Heart right ventricle (tissue), 16 donors: ENCODE data around the gene LRFN4. TPM values are rescaled to one million over a fixed set of nuclear protein-coding genes. Genes with fewer than 3 reads are reported as not detected.
A peak's percentile ranks its signal among the peaks of the same experiment; 100 is the strongest.

Experiments used
- ATAC-seq, 8 donors: fragments of 200-7000 bp; cut with Tn5 transposase; one replicate each; pipeline ENCODE4 v1.9.1; 2020; ENCODE audit warnings: mild to moderate bottlenecking in 8 of 8, moderate library complexity in 8 of 8, moderate number of reproducible peaks in 1 of 8
- DNase-seq, 2 donors: peaks; one replicate each; pipeline ENCODE4 v3.0.0-alpha.2; 2020
- H3K27ac ChIP-seq, 10 donors: fragments of 200-600 bp; sonication (generic) in 2 of 10; one replicate each; pipeline versions ENCODE4 v1.5.0 to v1.8.0; 2020 to 2022; ENCODE audit warnings: mild to moderate bottlenecking in 3 of 10
- H3K27me3 ChIP-seq, 7 donors: fragments of 200-600 bp; one replicate each; pipeline ENCODE4 v1.8.0; 2021 to 2022; ENCODE audit warnings: mild to moderate bottlenecking in 2 of 7
- H3K36me3 ChIP-seq, 9 donors: fragments of 200-600 bp; sonication (generic) in 1 of 9; one replicate each; pipeline versions ENCODE4 v1.5.0 to v1.8.0; 2020 to 2022; ENCODE audit warnings: mild to moderate bottlenecking in 2 of 9
- H3K4me1 ChIP-seq, 9 donors: fragments of 200-600 bp; sonication (generic) in 1 of 9; one replicate each; pipeline versions ENCODE4 v1.5.0 to v1.8.0; 2020 to 2022; ENCODE audit warnings: mild to moderate bottlenecking in 4 of 9
- H3K4me3 ChIP-seq, 10 donors: fragments of 200-600 bp; sonication (generic) in 2 of 10; one replicate each; pipeline versions ENCODE4 v1.5.0 to v1.8.0; 2020 to 2022; ENCODE audit warnings: mild to moderate bottlenecking in 7 of 10, moderate library complexity in 2 of 10
- H3K9me3 ChIP-seq, 11 donors: fragments of 200-600 bp in 10 of 11; sonication (generic) in 2 of 11; one replicate each; pipeline versions ENCODE4 v1.5.0 to v1.8.0; 2013 to 2022; ENCODE audit warnings: mild to moderate bottlenecking in 2 of 11, control low read depth in 1 of 11, moderate library complexity in 1 of 11
- WGBS, 2 donors: extraction: QIAGEN DNeasy Blood & Tissue Kit; methylation state at CpG; one replicate each; pipeline ENCODE4 v1.1.7; 2013; ENCODE audit warnings: inconsistent platforms in 1 of 2; 5-methylcytosine and 5-hydroxymethylcytosine counted together
- intact Hi-C, 10 donors: fragments of 100-400 bp; cut with DNase I; formaldehyde crosslinking; loops; one replicate each; pipeline versions ENCODE4 v1.11.1 to v1.14.2; 2022
- polyA plus RNA-seq, 2 donors: library from polyadenylated mRNA; stranded (reverse); fragments of 200-250 nt; gene quantifications; one replicate each; pipeline ENCODE4 v1.2.3, GENCODE V29; 2013
- total RNA-seq, 10 donors: library from RNA; stranded (reverse); fragmentation: NEBNext Ultra II Directional in 3 of 10; extraction: Animal tissue kit (Norgen Biotek cat#: 25700) in 3 of 10; gene quantifications; one replicate each; pipeline versions ENCODE4 v1.2.1 to v1.2.4, GENCODE V29; 2021 to 2023
- TF ChIP-seq, protein P1 (sequence below), 9 donors: fragments of 200-600 bp; sonication (generic) in 2 of 9; IDR thresholded peaks; one replicate each; pipeline versions ENCODE4 v1.5.0 to v1.8.0; 2021 to 2022; ENCODE audit warnings: antibody characterized with exemption in 9 of 9, mild to moderate bottlenecking in 5 of 9, moderate library complexity in 1 of 9
- donor health status: Arrhythmogenic right ventricular cardiomyopathy.
- donor health status: ischemic (EF 13 %, LVEDD 7.1; RV severe dilation, severe dysfunction).
- donor health status: healthy with polysubstance abuse.
- donor health status: DM: no; HTN: yes; CAD: no.
- donor health status: DM: no; HTN: no; CAD: no.
- donor health status: ischemic (EF 25% LVEDD 6.9; RV normal size, moderate dysfunction).
- donor health status: ischemic (EF 25% LVEDD 5.7; RV mildly dilated, moderate dysfunction).
- donor health status: healthy.
- donor health status: DM: yes; HTN: yes; CAD: no.
- donor health status: Ischemic cardiomyopathy.
- donor health status: ischemic (EF 35%, LVEDD 5.7; RV mildly dilated, moderate dysfunction).
- donor health status: nonischemic (EF 11% LVEDD 7.7; RV severe dilation, severe dysfunction).
- donor health status: DM: yes; HTN: yes; CAD: no.
- donor health status: PGD.
- donor health status: ischemic (EF 29% LVEDD 5.4; RV normal size, mild dysfunction).
- donor health status: nonischemic (EF 23%, LVEDD 6.1; RV moderate dilation, normal function).

LRFN4 gene
- total and polyA plus RNA-seq, 12 donors: 9.1 to 33.1 (median 13.9) TPM

DNA sequence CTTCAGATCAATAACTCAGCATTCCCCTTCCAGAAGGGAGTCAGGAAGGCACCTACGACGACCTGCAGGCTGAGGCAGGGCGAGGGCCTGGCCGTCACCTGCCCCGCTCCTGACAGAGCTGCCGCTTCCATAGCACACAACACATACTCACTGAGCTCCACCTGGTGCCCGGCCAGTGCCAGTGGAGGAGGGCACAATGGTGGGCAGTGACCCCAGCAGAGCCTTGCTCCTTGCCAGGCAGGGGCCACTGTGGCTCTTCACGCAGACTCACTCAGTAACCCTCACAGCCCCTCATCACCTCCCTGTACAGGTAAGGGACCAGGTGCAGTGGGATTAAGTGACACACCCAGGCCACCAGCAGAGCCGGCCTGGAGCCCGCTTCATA is 24.6 kb downstream of the LRFN4 start:
- WGBS, 2 donors: 94 to 96% methylated on average over 10 of the region's 10 CpGs
- Histone ChIP-seq H3K4me1 (peaks cover 0 to 8% (median 0%) of the 10 kb centered on the region in 9 donors), H3K4me3 (no peak overlapping the region), H3K36me3 (no peaks in the 10 kb centered on the region), H3K9me3 (no peaks in the 10 kb centered on the region), H3K27me3 (no peaks in the 10 kb centered on the region), H3K27ac (no peak overlapping the region)
- DNase-seq (no peak), ATAC-seq (peak in 1 of 8 donors; percentile 10)
- intact Hi-C loops: loop anchor here in 1 of 10 donors (5.0 kb wide), 1 partner anchor 189 kb away; no protein-coding TSS in a partner anchor
- TF ChIP-seq, protein P1, sequence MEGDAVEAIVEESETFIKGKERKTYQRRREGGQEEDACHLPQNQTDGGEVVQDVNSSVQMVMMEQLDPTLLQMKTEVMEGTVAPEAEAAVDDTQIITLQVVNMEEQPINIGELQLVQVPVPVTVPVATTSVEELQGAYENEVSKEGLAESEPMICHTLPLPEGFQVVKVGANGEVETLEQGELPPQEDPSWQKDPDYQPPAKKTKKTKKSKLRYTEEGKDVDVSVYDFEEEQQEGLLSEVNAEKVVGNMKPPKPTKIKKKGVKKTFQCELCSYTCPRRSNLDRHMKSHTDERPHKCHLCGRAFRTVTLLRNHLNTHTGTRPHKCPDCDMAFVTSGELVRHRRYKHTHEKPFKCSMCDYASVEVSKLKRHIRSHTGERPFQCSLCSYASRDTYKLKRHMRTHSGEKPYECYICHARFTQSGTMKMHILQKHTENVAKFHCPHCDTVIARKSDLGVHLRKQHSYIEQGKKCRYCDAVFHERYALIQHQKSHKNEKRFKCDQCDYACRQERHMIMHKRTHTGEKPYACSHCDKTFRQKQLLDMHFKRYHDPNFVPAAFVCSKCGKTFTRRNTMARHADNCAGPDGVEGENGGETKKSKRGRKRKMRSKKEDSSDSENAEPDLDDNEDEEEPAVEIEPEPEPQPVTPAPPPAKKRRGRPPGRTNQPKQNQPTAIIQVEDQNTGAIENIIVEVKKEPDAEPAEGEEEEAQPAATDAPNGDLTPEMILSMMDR (IDR thresholded peaks at IDR 0.05): no peak

GRCh38 chr11:66881927-66882452 is 25.1 kb downstream of the LRFN4 start:
- intact Hi-C loops: loop anchor here in 2 of 10 donors (2.0 to 5.0 kb wide), 2 partner anchors 187 to 190 kb away; no protein-coding TSS in a partner anchor
- H3K4me3 ChIP-seq: no peak overlapping the region
- DNase-seq (no peak), ATAC-seq (no peak)
- no peak overlapping the region for H3K27ac ChIP-seq
- H3K4me1 ChIP-seq: peaks cover 0 to 14% (median 4%) of the 10 kb centered on the region in 9 donors
- TF ChIP-seq, protein P1 (IDR thresholded peaks at IDR 0.05): no peak
- no peaks in the 10 kb centered on the region for H3K27me3 ChIP-seq
- WGBS, 2 donors: 85 to 88% methylated on average over 9 of the region's 9 CpGs
- no peaks in the 10 kb centered on the region for H3K9me3 ChIP-seq
- no peaks in the 10 kb centered on the region for H3K36me3 ChIP-seq

DNA sequence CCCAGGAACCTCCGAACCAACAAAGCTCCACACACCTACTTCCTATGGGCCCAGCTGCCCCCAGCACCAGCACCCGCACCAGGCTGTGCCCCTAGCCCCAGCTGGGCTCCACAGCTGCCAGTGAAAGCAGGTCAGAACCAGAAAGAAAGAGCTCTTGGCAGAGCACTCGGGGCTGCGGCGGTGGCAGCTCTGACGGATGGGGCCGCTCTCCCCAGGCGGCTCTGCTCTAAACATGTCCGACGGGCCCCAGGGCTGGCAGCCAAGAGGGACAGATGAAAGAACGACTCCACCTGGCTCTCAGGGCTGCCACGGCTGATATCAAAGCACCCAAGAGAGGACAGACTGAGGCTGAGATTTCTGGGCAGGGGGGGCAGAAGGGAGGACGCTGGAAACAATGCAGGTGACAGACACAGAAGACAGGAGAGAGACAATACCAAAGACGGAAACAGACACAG is 25.7 kb downstream of the LRFN4 start:
- Histone ChIP-seq H3K4me1 (peaks cover 0 to 15% (median 8%) of the 10 kb centered on the region in 9 donors), H3K27ac (no peak overlapping the region), H3K27me3 (no peaks in the 10 kb centered on the region), H3K4me3 (no peak overlapping the region), H3K9me3 (no peaks in the 10 kb centered on the region), H3K36me3 (no peaks in the 10 kb centered on the region)
- WGBS, 2 donors: 66 to 71% methylated on average over 13 to 14 of the region's 14 CpGs
- TF ChIP-seq, protein P1 (IDR thresholded peaks at IDR 0.05): no peak
- intact Hi-C loops: loop anchor here in 2 of 10 donors (2.0 to 5.0 kb wide), 2 partner anchors 188 to 190 kb away; no protein-coding TSS in a partner anchor
- no peak for ATAC-seq
- no peak for DNase-seq

DNA sequence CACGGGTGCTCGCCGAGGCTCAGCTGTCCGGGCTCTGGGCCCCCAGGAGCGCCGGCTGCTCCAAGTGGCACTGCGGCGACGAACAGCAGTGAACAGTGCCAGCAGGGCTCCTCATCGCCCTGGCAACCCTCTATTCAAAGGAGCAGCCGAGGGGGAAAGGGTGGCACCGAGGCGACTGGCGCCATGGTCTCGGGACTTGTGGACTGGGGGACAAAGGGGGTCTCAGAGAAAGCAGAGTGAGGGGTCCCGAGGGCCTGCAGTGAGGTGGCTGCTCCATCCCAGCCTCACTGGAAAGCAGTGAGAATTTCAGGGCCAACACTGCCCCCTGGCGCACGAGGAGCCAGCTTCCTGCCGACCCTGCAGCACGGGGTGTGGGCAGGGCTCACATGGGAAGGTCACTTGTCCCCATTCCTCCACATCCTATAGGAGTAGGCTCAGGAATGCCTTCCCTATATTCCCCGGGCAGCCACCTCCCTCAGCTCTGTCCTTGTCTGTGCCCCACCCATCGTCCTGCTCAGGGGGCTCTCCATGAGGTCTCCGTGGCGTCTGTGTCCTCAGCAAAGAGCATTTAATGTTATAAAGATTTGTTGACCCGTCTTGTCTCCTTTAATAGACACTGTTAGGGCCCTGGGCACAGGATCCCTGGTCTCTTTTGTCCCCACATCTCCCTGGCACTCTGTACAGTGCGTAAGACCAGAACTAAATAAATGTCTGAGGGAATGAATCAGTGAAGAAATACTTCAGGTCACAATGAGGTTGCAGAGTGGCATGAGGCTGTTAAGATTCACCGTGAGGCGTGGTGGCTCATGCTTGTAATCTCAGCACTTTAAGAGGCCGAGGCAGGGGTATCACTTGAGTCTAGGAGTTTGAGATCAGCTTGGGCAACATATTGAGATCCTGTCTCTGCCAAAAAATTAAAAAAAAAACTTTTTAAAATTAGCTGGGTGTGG is 26.4 kb downstream of the LRFN4 start:
- intact Hi-C loops: loop anchor here in 2 of 10 donors (2.0 to 5.0 kb wide), 2 partner anchors 188 to 191 kb away; no protein-coding TSS in a partner anchor
- peak in 1 of 2 donors; percentile 65 for DNase-seq
- no peak overlapping the region for H3K27ac ChIP-seq
- H3K4me3 ChIP-seq: no peak overlapping the region
- H3K36me3 ChIP-seq: no peaks in the 10 kb centered on the region
- H3K27me3 ChIP-seq: no peaks in the 10 kb centered on the region
- ATAC-seq: peak in 5 of 8 donors; percentile 33 to 55 (median 49)
- WGBS, 2 donors: 54 to 56% methylated on average over 29 of the region's 29 CpGs
- H3K4me1 ChIP-seq: peaks cover 0 to 15% (median 8%) of the 10 kb centered on the region in 9 donors
- no peaks in the 10 kb centered on the region for H3K9me3 ChIP-seq
- TF ChIP-seq, protein P1 (IDR thresholded peaks at IDR 0.05): peak in 8 of 9 donors; percentile 35 to 67 (median 56)
